SK-N-SH (cell line): ENCODE measurements around the gene RAPGEFL1. TPM values are rescaled to one million over a fixed set of nuclear protein-coding genes. Genes with fewer than 3 reads are reported as not detected.

Source experiments
- CTCF ChIA-PET: fragments of 300-600, 350-600 bp; formaldehyde crosslinking; extraction: SDS; loops from one replicate; lab custom pipeline; 2021; lab: Yijun Ruan, JAX
- POLR2A ChIA-PET: fragments of 350-600 bp; sonication (Branson Sonifier 250); formaldehyde crosslinking; extraction: SDS; loops from one replicate; lab custom pipeline; 2020; ENCODE audit warnings: antibody characterized with exemption, inconsistent platforms; lab: Yijun Ruan, JAX
- DNase-seq: peaks from one replicate; pipeline ENCODE4 v3.0.0; 2012
- H2AFZ ChIP-seq: fragments of 200-600 bp; sonication (generic); 2 replicates; pipeline ENCODE4 v1.8.1; 2016; ENCODE audit warnings: antibody characterized with exemption, mild to moderate bottlenecking, low read depth
- H3F3A ChIP-seq: fragments of 200-600 bp; sonication (generic); replicated peaks from 2 replicates; pipeline ENCODE3; 2016; ENCODE audit warnings: antibody characterized with exemption, mild to moderate bottlenecking; ENCODE audit not compliant: insufficient read depth
- H3K27ac ChIP-seq, 2 experiments: fragments of 200-500 bp in 1 of 2; fragments of 200-600 bp in 1 of 2; sonication (Bioruptor generic) in 1 of 2; sonication (generic), shearing (Covaris generic) in 1 of 2; 2 replicates each; pipeline versions ENCODE4 v1.5.1 to v1.6.1; 2014 to 2016; ENCODE audit warnings: low read depth in 2 of 2, inconsistent platforms in 1 of 2, low read length in 1 of 2, mild to moderate bottlenecking in 1 of 2, mixed read lengths in 1 of 2
- H3K27me3 ChIP-seq: fragments of 200-600 bp; sonication (generic), shearing (Covaris generic); 2 replicates; pipeline ENCODE4 v1.6.1; 2016; ENCODE audit warnings: mixed run types; ENCODE audit not compliant: insufficient read depth
- H3K36me3 ChIP-seq, 2 experiments: fragments of 200-500 bp in 1 of 2; fragments of 200-600 bp in 1 of 2; sonication (Bioruptor generic) in 1 of 2; sonication (generic) in 1 of 2; replicated peaks in 1 of 2; 2 replicates each; pipeline versions ENCODE3 to v1.5.1; 2014 to 2016; ENCODE audit warnings: low read length in 1 of 2, mild to moderate bottlenecking in 1 of 2; ENCODE audit not compliant: insufficient read depth in 2 of 2, control insufficient read depth in 1 of 2
- H3K4me1 ChIP-seq, 2 experiments: fragments of 200-500 bp in 1 of 2; fragments of 200-600 bp in 1 of 2; sonication (Bioruptor generic) in 1 of 2; sonication (generic), shearing (Covaris generic) in 1 of 2; 2 replicates each; pipeline versions ENCODE4 v1.5.1 to v1.6.1; 2014 to 2016; ENCODE audit warnings: low read depth in 1 of 2, low read length in 1 of 2, mixed run types in 1 of 2; ENCODE audit not compliant: insufficient read depth in 2 of 2, control insufficient read depth in 1 of 2
- H3K4me2 ChIP-seq: fragments of 200-600 bp; sonication (generic), shearing (Covaris generic); 2 replicates; pipeline ENCODE4 v1.6.1; 2017; ENCODE audit warnings: mixed run types
- H3K4me3 ChIP-seq, 2 experiments: fragments of 200-500 bp in 1 of 2; fragments of 200-600 bp in 1 of 2; sonication (Bioruptor generic) in 1 of 2; sonication (generic), shearing (Covaris generic) in 1 of 2; 2 replicates each; pipeline versions ENCODE4 v1.5.1 to v1.8.1; 2014 to 2016; ENCODE audit warnings: low read depth in 2 of 2, inconsistent platforms in 1 of 2, low read length in 1 of 2, mild to moderate bottlenecking in 1 of 2, mixed read lengths in 1 of 2, moderate library complexity in 1 of 2
- H3K79me2 ChIP-seq: fragments of 200-600 bp; sonication (generic); 2 replicates; pipeline ENCODE4 v1.8.1; 2017; ENCODE audit warnings: mild to moderate bottlenecking; ENCODE audit not compliant: insufficient read depth
- H3K9ac ChIP-seq: fragments of 200-600 bp; sonication (generic); 2 replicates; pipeline ENCODE4 v1.6.1; 2017; ENCODE audit warnings: mixed run types
- H3K9me2 ChIP-seq: fragments of 200-600 bp; sonication (generic); 2 replicates; pipeline ENCODE4 v1.6.1; 2017; ENCODE audit warnings: mixed run types
- H3K9me3 ChIP-seq: fragments of 200-600 bp; sonication (generic); 2 replicates; pipeline ENCODE4 v1.6.1; 2017; ENCODE audit warnings: mixed run types, mild to moderate bottlenecking, moderate library complexity
- H4K20me1 ChIP-seq: fragments of 200-600 bp; sonication (generic); 2 replicates; pipeline ENCODE4 v1.6.1; 2017; ENCODE audit warnings: mild to moderate bottlenecking, mixed run types; ENCODE audit not compliant: insufficient read depth
- CTCF ChIP-seq: fragments of 200-600 bp; sonication (generic); IDR thresholded peaks from 2 replicates; pipeline ENCODE4 v1.6.1; 2017; ENCODE audit warnings: antibody characterized with exemption, mild to moderate bottlenecking, moderate library complexity
- EZH2phosphoT487 ChIP-seq: fragments of 200-600 bp; sonication (generic); IDR thresholded peaks from 2 replicates; pipeline ENCODE4 v1.6.1; 2017; ENCODE audit warnings: low read depth, mixed run types, mild to moderate bottlenecking, antibody characterized with exemption, moderate library complexity, borderline replicate concordance
- GATA2 ChIP-seq: sonication (generic); formaldehyde crosslinking; IDR thresholded peaks from 2 replicates; pipeline ENCODE4 v1.5.0; 2020; ENCODE audit warnings: mild to moderate bottlenecking, missing genetic modification reagents
- JUND ChIP-seq: IDR thresholded peaks from 2 replicates; pipeline ENCODE4 v1.4.0; 2012
- POLR2AphosphoS5 ChIP-seq: IDR thresholded peaks from 2 replicates; pipeline ENCODE4 v1.6.1; 2012; ENCODE audit warnings: low read depth, low read length
- RAD21 ChIP-seq: IDR thresholded peaks from 2 replicates; pipeline ENCODE4 v1.6.1; 2012; ENCODE audit warnings: mild to moderate bottlenecking, low read length
- RXRA ChIP-seq: IDR thresholded peaks from 2 replicates; pipeline ENCODE4 v1.4.0; 2012; ENCODE audit warnings: low read depth, mild to moderate bottlenecking, borderline replicate concordance
- SIN3A ChIP-seq: IDR thresholded peaks from 2 replicates; pipeline ENCODE4 v1.6.1; 2012; ENCODE audit warnings: low read depth, mild to moderate bottlenecking, low read length, moderate library complexity, borderline replicate concordance
- SMC3 ChIP-seq: IDR thresholded peaks from 2 replicates; pipeline ENCODE4 v1.6.1; 2012; ENCODE audit warnings: low read depth, low read length, improper control_type of control experiment
- TCF12 ChIP-seq: IDR thresholded peaks from 2 replicates; pipeline ENCODE4 v1.4.0; 2012
- TEAD4 ChIP-seq: IDR thresholded peaks from 2 replicates; pipeline ENCODE4 v1.4.0; 2012; ENCODE audit warnings: mild to moderate bottlenecking, borderline replicate concordance; ENCODE audit not compliant: insufficient read depth
- WGBS: methylation state at CpG from one replicate; pipeline ENCODE4 v1.1.6; 2017; ENCODE audit warnings: low lambda C conversion rate; 5-methylcytosine and 5-hydroxymethylcytosine counted together
- polyA plus RNA-seq, 3 experiments: library from polyadenylated mRNA; depleted of rRNA; stranded (reverse); fragments of >200 nt; gene quantifications; 2 replicates each; pipeline ENCODE4 v1.2.3, GENCODE V29; 2012
- TF ChIP-seq, protein P1 (sequence below): fragments of 150-350 bp; IDR thresholded peaks from 2 replicates; pipeline ENCODE4 v1.6.1; 2016; ENCODE audit warnings: mild to moderate bottlenecking, low read depth, low read length
- TF ChIP-seq, protein P2 (sequence below): IDR thresholded peaks from 2 replicates; pipeline ENCODE4 v1.4.0; 2012; ENCODE audit warnings: low read depth, borderline replicate concordance
- TF ChIP-seq, protein P3 (sequence below): IDR thresholded peaks from 2 replicates; pipeline ENCODE4 v1.6.1; 2012; ENCODE audit warnings: mild to moderate bottlenecking, low read depth, low read length, moderate library complexity

Gene RAPGEFL1
- polyA plus RNA-seq, 1 of the 3 experiments (the other 2 are of a cell fraction), result 5.9 TPM

- H3K4me3 ChIP-seq, result peak overlapping the region in 1 of 2 experiments; percentile 36; a peak in 1 of 4 replicates
- H3K36me3 ChIP-seq, result peaks cover 68 to 81% of the 10 kb centered on the region in 2 experiments
- POLR2A ChIA-PET, result interaction anchor here (1.0 to 1.9 kb wide), 2 partner anchors 9 to 55 kb away, joined by 4 to 6 read pairs; partner anchors contain the start of gene RAPGEFL1
- no peak overlapping the region for H3K4me2 ChIP-seq
- CTCF ChIA-PET, result interaction anchor here (0.6 to 5.6 kb wide), 40 partner anchors 11 to 167 kb away, joined by 3 to 89 read pairs (median 4); partner anchors contain the start of genes CASC3, CSF3, RAPGEFL1 and THRA
- H3K27ac ChIP-seq, result peak overlapping the region; percentile 37; a peak in 2 of 4 replicates
- DNase-seq, result peak; percentile 65
- no peaks in the 10 kb centered on the region for H3K9me2 ChIP-seq
- no peaks in the 10 kb centered on the region for H3K9me3 ChIP-seq
- H3K79me2 ChIP-seq, result peaks cover 10% of the 10 kb centered on the region; the same call in 1 of the 2 replicates
- peaks cover 36% of the 10 kb centered on the region for H3F3A ChIP-seq
- no peak overlapping the region for H3K9ac ChIP-seq
- peaks cover 0 to 3% of the 10 kb centered on the region in 2 experiments; a peak in 2 of 4 replicates for H3K4me1 ChIP-seq
- H3K27me3 ChIP-seq, result no peaks in the 10 kb centered on the region
- TF ChIP-seq, protein P1, sequence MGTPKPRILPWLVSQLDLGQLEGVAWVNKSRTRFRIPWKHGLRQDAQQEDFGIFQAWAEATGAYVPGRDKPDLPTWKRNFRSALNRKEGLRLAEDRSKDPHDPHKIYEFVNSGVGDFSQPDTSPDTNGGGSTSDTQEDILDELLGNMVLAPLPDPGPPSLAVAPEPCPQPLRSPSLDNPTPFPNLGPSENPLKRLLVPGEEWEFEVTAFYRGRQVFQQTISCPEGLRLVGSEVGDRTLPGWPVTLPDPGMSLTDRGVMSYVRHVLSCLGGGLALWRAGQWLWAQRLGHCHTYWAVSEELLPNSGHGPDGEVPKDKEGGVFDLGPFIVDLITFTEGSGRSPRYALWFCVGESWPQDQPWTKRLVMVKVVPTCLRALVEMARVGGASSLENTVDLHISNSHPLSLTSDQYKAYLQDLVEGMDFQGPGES, result no peak
- no peak for TF ChIP-seq EZH2phosphoT487
- no peak for TF ChIP-seq POLR2AphosphoS5
- TF ChIP-seq RXRA, result no peak
- TF ChIP-seq RAD21, result peak; percentile 75
- no peak for TF ChIP-seq GATA2
- TF ChIP-seq, protein P2, sequence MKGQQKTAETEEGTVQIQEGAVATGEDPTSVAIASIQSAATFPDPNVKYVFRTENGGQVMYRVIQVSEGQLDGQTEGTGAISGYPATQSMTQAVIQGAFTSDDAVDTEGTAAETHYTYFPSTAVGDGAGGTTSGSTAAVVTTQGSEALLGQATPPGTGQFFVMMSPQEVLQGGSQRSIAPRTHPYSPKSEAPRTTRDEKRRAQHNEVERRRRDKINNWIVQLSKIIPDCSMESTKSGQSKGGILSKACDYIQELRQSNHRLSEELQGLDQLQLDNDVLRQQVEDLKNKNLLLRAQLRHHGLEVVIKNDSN, result no peak
- TF ChIP-seq, protein P3, sequence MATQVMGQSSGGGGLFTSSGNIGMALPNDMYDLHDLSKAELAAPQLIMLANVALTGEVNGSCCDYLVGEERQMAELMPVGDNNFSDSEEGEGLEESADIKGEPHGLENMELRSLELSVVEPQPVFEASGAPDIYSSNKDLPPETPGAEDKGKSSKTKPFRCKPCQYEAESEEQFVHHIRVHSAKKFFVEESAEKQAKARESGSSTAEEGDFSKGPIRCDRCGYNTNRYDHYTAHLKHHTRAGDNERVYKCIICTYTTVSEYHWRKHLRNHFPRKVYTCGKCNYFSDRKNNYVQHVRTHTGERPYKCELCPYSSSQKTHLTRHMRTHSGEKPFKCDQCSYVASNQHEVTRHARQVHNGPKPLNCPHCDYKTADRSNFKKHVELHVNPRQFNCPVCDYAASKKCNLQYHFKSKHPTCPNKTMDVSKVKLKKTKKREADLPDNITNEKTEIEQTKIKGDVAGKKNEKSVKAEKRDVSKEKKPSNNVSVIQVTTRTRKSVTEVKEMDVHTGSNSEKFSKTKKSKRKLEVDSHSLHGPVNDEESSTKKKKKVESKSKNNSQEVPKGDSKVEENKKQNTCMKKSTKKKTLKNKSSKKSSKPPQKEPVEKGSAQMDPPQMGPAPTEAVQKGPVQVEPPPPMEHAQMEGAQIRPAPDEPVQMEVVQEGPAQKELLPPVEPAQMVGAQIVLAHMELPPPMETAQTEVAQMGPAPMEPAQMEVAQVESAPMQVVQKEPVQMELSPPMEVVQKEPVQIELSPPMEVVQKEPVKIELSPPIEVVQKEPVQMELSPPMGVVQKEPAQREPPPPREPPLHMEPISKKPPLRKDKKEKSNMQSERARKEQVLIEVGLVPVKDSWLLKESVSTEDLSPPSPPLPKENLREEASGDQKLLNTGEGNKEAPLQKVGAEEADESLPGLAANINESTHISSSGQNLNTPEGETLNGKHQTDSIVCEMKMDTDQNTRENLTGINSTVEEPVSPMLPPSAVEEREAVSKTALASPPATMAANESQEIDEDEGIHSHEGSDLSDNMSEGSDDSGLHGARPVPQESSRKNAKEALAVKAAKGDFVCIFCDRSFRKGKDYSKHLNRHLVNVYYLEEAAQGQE, result no peak
- TF ChIP-seq JUND, result no peak
- TF ChIP-seq CTCF, result peak; percentile 83
- no peak for TF ChIP-seq TEAD4
- no peak for TF ChIP-seq SIN3A
- TF ChIP-seq TCF12, result no peak
- peak; percentile 60 for TF ChIP-seq SMC3
- H2AFZ ChIP-seq, result no peak overlapping the region
- no peaks in the 10 kb centered on the region for H4K20me1 ChIP-seq
- WGBS, result 39% methylated on average over 11 of the region's 11 CpGs
Observed at GRCh38 chr17:40168262-40168832, 8.9 kb upstream of the RAPGEFL1 start.
